GM18519 (cell line): Measurements from ENCODE around the gene STIM1.

Experiments
- ATAC-seq: cut with Tn5 transposase; IDR thresholded peaks from one replicate; pipeline ENCODE4 v1.9.1; 2021; ENCODE audit warnings: mild to moderate bottlenecking, moderate library complexity; ENCODE audit not compliant: unreplicated experiment, low FRiP score

The STIM1 gene

DNA sequence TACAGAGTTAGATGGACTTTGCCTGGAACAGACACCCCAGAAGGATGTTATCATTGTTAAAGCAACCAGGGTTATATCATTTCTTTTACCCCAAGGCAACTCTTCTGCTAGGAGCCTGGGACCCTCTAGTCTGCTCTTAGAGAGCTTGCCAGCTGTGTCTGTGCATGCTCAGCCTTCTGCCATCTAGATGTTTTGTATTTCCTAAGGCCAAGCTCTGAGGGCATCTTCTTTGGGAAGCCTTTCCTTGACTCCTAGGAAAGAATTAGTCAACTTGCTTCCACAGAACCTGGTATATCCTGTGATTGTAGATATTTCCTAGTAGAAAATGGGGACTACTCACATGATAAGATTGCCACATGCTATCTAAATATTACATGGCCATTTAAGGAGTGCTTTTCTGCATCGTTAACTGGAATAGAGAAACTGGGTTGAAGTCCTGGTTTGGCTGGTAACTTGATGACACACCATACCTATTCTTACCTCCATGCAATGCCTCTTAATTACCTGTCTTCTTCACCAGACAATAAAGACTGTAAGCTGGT lies 87.6 kb downstream of the STIM1 start:
- no peak for ATAC-seq

DNA sequence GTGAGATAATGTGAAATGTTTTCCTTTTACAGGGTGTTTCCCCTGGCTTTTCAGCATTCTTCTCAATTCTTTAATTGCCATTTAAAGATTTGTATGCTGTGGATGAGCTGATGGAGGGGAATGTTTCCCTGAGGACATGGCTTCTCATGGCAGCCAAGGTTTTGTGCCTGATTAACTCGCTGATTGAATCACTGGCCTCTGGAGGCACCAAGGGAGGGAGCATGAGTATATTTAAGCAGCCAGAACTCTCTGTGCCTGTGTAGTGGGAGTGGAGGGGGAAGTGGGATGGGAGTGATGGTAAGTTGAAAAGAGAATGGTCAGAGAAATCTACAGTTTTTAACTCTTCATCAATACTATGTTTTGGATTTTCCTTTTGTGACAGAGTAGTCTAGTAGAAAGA lies 88.7 kb downstream of the STIM1 start:
- no peak for ATAC-seq

DNA sequence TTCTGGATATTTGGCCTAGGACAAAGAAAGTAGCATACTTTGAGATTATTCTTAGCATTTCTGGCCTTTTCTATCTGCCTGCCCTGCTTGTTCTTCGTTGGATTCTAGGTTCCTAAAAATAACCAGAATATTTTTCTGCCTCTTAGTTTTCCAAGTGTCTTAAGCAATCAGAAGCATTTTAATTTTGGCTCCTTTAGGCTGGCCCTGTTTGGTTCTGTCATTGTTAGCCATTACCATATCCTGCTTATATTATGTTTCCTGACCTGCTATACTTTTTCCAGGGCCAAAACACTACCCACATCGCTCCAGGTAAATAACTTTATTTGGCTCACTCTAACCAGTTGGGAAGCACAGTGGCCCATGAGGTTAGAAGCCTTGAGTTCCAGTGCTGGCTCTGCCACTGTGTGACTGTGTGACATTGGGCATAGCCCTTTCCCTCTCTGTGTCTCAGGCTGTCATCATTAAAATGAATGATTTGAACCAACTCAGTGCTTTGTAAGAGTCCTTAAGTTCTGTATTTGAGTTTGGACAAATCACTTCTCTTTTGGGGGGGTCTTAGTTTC lies 91.1 kb downstream of the STIM1 start:
- no peak for ATAC-seq

DNA sequence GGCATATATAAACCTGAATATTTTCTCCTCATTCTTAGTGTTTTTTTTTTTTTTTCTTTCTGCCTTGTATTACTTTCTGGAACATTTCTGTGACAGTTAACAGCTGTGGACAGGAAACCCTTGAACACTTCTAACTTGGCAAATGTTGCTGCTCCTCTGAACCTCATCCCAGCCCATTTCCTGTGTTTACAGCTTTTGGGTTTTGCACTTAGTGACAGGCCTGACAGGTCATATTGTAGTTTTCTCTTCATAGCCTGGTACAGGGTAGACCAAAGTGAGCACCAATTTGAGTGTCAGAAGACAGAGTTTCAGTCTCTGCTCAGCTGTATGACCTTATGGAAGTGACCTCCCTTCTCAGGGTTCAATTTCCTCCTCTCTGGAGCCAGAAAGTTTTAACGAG lies 91.6 kb downstream of the STIM1 start:
- no peak for ATAC-seq

DNA sequence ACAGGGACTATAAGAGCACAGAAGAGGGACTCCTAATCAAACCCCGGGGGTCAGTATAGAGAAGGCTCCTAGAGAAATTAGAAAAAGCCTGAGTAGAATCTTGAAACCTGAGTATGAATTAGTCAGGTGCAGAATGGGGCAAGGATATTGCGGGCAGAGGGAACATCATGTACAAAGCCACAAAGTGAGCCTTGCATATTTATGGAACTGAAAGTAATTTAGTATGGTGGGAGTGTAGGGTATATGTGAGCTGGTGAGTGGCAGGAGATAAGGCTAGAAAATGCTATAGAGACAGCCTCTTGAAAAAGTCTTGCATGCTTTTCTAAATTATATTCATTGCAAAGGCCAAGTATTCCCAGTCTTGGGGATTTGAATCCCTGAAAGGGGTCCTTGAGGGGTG lies 93.7 kb downstream of the STIM1 start:
- peak; percentile 71 for ATAC-seq

DNA sequence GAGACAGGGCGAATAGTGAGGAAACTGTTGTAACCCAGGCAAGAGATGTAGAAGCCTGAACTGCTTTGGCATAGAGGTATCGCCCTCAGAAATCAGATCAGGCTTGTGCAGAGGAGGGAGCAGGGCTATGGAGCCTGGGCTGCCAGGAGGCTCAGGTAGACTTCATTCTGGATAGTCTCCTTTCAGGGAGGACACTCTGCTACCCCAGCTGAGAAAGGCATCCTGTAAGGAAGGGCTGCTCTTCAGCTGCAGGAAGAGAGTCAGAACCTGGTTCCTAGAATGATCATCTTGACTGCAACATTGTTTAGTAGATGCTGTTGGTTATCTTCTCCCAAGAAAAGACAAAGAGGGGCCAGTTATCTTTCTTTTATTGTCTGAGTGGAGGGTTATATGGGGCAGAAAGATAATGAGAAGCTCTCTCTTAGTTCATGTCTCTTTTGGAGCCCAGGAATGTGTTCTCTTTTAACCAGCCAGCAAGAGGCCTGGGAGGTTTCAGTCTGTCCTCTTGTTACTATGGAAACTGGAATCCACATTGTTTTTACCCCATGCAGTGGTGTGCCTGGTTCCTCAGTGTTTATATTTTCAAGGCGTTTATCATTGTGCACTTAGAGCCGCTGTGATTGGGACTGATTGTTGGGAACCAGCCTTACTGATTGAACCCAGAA lies 95.7 kb downstream of the STIM1 start:
- no peak for ATAC-seq

DNA sequence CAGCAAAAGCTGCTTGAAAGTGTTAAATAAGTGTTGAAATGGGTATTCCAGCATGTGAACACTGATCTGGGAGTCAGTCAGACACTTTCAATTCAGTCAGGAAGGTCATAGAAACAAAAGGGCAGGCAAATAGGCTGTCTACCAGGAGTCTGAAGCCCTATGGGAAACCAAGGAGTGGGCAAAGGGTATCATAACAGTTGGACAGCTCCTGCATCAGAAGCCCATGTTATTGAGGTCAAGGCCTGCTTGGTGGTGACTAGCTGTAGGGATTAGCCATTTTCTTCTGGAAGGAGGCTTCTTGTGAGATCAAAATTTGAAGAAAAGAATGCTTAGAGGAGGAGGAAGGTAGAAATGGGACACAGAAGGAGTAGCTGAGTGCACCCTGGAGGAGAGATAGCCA lies 97.3 kb downstream of the STIM1 start:
- ATAC-seq, result no peak

DNA sequence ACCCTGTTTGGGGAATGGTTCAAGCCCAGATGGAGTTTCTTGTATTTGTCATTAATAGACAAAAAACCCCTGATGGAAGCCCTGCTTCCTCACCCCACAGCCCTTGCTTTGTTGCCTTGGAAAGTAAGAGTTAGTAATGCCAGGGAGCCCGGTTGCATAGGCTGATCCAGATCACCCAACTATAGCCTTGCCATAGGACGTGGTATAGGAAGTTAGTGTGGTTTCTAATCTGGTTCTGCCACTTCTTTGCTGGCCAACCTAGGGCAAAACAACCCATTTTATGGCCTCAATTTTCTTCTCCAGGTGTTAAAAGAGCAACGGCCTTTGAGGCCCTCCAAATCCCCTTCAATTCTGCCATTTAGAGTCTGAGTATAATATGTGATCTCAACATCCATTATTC lies 97.9 kb downstream of the STIM1 start:
- no peak for ATAC-seq

DNA sequence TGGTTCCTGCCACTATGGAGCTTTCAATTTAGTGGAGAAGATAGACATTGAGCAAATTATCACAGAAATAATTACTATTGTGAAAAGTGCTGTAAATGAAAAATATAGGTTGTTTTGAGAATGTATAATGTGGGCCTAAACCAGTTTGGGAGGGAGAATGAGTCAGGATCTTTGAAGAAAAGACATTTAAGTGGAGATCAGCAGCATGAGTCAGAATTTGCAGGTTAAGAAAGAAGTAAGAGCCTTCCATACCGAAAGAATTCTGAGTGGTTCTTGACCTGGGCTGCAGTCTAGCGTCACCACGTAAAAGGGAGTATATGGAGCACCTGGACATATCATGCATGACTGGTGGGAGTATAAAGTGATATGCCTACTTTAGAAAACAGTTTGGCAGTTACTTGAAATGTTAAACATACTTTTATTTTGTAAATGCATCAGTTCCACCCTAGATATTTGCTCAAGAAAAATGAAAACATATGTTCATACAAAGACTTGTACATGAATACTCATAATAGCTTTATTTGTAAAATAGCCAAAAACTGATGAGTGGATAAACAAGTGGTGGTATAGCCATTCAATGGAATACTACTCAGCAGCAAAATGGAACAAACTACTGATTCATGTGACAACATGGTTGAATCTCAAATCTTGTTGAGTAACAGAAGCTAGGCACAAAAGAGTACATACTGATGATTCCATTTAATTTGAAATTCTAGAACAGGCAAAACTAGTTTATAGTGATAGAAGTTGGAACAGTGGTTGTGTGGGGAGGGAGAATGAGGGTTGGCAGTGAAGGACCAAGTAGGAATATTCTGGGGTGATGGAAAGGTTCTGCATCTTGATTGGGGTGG lies 99.2 kb downstream of the STIM1 start:
- no peak for ATAC-seq

DNA sequence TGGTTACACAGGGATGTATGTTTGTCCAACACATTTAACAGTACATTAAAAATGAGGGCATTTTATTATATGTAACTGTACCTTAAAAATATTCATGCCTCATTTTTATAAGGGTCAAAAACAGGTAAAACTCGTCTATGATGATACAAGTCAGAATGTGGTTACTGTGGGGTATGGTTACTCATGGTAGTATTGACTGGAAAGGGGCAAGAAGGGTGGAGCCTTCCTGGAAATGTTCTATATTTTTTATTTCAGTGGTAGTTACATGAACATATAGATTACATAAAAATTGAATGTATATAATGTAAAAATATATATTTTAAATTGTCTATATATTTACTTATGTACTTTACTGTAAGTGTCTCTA lies 99.8 kb downstream of the STIM1 start:
- ATAC-seq, result no peak

DNA sequence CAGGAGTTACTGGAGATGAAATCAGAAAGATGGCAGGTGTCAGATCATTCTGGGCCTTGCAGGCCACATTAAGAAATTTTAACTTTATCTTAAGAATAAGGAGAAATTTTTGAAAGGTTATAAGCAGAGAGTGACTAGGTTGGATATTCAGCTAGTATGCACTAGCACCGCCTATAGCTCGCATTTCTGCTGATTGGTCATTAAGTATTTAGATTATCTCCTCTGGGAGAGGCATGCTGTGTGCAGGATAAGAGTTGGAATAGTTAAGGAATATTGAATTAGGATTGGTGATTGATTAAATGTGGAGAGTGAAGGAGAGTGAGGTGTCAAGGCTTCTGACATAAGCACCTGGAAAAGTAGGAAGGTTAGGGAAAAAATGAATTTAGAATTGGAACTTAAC lies 100.6 kb downstream of the STIM1 start:
- ATAC-seq, result no peak

DNA sequence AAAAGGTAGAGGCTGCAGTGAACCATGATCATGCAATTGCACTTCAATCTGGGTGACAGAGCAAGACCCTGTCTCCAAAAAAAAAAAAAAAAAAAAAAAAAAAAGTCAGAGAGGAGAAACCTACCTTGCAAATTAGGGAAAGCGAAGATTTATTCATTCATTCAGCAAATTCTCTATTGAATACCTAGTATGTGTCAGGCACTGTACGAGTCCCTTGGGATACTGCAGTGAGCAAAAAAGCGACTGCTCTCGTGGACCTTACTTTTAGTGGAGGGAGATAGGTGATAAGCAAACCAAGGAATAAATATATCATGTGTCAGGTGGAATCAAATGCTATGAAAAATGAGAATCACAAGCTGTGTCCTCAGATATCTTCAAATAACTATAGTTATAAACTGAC lies 101.3 kb downstream of the STIM1 start:
- no peak for ATAC-seq

DNA sequence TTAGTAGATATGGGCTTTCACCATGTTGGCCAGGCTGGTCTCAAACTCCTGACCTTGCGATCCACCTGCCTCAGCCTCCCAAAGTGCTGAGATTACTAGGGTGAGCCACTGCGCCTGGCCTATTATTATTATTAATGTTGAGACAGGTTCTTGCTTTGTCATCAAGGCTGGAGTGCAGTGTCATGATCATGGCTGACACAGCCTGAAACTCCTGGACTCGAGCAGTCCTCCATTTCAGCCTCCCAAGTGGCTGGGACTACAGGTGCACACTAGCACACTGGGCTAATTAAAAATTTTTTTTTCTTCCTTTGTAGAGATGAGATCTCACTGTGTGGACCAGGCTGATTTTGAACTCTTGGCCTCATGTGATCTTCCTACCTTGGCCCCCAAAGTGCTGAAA lies 102.0 kb downstream of the STIM1 start:
- ATAC-seq, result no peak

DNA sequence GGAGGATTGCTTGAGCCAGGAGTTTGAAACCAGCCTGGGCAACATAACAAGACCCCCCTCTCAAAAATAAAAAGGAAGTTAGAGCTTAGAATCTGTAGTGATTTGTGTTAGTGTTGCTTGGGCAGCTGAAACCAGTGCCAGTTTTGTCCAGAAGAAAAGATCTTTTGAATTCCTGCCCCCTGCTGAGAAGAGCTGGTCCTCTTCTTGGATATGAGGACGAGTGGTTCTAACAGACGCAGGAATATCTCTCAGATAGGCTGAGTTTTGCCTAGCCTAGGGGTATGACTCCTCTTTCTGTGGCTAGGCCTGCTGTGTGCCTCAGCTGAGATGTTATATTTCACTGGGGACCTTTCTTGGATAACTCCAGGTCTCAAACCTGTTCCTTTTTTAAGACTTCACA lies 102.8 kb downstream of the STIM1 start:
- no peak for ATAC-seq

DNA sequence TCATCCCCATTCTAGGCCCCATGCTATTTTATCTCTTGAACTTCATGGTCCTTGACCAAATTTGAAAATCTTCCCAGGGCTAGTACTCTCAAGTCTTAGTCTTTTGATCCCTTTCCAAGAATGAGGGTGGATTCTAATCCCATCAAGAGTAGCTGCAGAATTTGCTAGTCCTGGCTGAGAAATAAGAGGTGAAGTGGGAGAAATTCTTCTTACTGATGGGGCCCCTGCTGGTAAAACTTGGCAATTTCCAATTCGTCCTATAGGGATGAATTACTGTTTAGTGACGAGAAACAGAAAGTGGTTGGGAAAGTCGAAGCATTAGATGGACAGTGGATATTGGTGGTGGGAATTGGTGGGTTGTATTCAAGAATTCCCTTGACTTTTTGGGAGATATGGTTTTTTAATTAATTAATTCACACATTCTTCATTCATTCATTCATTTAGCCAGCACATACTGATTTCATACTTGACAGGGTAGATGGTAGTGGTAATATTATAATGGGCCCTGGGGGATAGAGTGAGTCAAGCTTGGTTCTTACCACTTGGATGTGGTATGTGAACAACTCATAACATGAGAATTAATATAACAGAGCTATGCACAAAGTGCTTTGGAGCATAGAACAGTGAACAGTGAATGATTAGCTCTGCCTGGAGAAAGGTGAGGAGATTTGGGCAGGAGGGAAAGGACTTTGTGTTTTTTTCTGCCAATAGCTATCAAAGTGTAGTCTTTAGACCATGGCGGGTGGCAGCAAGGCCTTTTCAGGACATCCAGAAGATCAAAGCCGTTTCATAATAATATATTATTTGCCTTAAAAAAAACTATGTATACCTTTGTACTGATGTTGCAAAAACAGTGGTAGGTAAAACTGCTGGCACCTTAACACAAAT lies 103.8 kb downstream of the STIM1 start:
- no peak for ATAC-seq

DNA sequence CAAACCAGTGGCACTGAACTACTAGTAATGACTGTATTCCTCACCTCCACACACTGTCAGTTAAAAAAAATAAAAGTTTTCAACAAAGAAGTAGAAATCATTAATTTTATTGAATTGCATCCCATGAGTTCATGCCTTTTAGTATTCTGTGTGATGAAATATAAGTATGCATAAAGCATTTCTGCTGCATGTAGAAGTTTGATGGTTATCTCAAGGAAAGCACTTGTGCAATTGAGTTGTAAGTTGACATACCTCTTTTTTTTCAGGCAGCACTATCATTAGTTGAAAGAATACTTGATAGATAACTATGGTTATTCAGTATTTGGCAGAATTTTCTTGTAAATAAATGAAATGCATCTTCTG lies 104.4 kb downstream of the STIM1 start:
- no peak for ATAC-seq

DNA sequence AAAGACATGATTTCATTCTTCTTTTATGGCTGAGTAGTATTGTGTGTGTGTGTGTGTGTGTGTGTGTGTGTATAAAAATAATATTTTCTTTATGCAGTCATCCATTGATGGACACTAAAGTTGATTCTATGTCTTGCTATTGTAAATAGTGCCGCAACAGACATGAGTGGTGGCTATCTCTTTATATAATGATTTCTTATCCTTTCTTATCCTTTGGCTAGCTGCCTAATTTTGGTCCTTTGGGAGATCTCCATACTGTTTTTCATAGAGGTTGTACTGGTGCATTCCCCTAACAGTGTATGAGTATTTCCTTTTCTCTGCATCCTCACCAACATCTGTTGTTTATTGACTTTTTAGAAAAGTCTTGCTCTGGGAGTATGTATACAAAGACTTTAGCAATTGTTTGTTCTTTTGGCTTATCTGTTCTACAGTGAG lies 107.0 kb downstream of the STIM1 start:
- ATAC-seq, result no peak

DNA sequence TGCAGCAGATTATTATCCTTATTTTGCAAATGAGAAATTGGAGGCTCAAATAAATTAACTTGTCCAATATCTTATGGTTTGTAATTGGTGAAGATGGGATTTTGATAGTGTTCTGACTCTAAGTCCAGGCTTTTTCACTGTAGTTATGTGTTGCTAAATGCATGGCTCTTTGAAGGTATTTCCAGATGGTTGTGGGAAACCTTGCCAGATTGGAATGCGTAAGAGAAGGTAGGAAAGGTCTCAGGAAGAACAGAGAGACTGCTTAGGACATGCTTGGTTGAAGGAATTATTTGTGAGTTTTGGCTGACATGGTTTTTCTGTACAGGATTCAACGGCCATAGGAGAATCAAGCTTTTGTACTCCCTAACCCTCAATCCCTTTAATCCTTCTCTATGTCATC lies 108.6 kb downstream of the STIM1 start:
- no peak for ATAC-seq

DNA sequence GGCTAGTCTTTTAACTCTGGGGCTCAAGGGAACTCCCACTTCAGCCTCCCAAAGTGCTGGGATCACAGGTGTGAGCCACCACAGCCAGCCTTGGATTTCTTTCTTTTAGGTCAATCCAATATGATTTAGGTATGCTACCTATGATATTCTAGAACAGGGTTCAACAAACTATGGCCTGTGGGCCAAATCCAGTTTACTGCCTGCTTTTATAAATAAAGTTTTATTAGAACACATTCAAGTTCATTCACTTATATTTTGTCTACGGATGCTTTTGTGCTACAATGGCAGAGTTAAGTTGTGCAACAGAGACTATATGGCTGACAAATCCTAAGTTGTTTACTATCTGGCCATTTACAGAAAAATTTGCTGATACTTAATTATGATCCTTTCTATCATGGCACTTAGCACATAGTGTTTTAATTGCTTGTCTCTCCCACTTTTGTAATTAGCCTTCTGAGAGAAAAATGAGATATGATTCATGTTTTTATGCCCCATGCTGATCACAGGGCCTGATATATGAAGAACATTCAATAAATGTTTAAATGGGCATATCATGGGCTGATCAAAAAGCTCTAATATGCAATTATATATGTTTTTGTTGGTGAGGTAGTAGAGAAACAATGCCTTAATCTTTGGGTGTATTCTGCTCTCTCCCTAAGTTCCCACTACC lies 109.6 kb downstream of the STIM1 start:
- no peak for ATAC-seq

DNA sequence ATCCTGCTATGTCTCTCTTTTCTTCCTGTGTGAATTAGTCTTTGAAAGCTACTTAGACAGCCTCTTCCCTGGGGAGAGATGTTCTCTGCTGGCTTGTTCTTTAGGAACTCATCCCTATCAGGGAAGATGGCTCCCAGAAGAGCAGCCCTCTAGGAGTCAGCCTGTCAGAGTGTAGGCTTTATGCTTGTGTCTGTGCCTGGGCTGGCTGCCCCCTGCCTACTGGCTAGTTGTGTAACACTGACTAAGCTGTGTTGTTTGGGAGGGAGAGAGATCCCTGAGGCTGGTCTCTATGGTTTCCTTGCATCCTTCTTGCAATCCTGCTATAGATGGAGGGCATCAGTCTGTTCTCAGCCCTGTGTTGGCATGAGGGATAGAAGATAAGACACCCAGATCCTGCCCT lies 112.2 kb downstream of the STIM1 start:
- no peak for ATAC-seq
